Right lobe of liver (tissue), 4 donors: ENCODE measurements around the gene MOGAT1.

Experiments
- CTCF ChIP-seq, 4 donors: fragments of 200-600 bp in 3 of 4; fragments of 450-650 bp in 1 of 4; IDR thresholded peaks; one replicate each; pipeline versions ENCODE4 v1.5.1 to v1.8.0; 2016 to 2022; ENCODE audit warnings: antibody characterized with exemption in 4 of 4, mild to moderate bottlenecking in 2 of 4
- POLR2A ChIP-seq: fragments of 450-650 bp; IDR thresholded peaks from one replicate; pipeline ENCODE4 v1.6.1; 2017; ENCODE audit warnings: antibody characterized with exemption, mild to moderate bottlenecking
- donor health status: DM: no; HTN: no; CAD: no.
- donor health status: DM: no; HTN: no; CAD: no.
- donor health status: DM: no; HTN: yes; CAD: no.

DNA sequence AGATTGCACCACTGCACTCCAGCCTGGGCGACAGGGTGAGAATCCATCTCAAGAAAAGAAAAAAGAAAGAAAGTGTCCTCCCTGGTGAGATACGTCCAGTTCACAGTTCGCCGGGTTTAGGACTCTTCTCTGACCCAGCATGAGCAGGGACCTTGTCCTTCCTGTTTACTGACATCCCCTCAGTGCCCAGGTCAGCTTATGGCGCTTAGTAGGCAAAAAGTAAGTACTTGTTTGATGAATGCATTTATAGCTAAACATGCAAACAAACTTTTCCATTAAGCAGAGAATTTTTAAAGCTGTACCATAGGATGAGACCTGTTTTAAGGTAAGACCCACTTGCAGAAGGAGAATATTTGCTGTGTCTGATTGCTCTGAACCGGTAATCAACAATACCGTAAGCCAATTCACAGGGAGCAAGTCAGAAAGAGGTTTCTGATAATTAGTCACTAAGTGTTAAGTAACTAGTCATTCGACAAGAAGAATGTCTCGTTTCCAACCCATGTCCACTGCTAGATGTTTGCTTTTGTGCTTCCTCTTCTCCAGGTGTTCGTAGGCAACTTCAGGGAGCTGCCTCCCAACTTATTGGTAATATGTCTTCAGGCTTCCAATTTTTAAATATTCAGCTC lies 40.0 kb downstream of the MOGAT1 start:
- no peak for TF ChIP-seq CTCF (IDR thresholded peaks at IDR 0.05)
- no peak for TF ChIP-seq POLR2A
